ENCODE data around the gene ANKRD52.

The ANKRD52 gene

GRCh38 chr12:56234746-56235436 is 23.3 kb downstream of the ANKRD52 start:
- no peak for DNase-seq (ENCODE audit: low spot score)
- no peak for TF ChIP-seq CTCF (IDR thresholded peaks at IDR 0.05; ENCODE audit: extremely low read depth, missing control alignments)

GRCh38 chr12:56231184-56231582 is 27.0 kb downstream of the ANKRD52 start:
- no peak for TF ChIP-seq CTCF (IDR thresholded peaks at IDR 0.05; ENCODE audit: extremely low read depth, missing control alignments)
- DNase-seq (ENCODE audit: low spot score), result no peak

- no peak for TF ChIP-seq CTCF (IDR thresholded peaks at IDR 0.05; ENCODE audit: extremely low read depth, missing control alignments)
- DNase-seq (ENCODE audit: low spot score), result no peak
These were observed 27.6 kb downstream of the ANKRD52 start for GRCh38 chr12:56230432-56231183.

GRCh38 chr12:56229916-56230431 is 28.2 kb downstream of the ANKRD52 start, which contains the start of gene SLC39A5:
Gene SLC39A5, plus strand, starts transcription at chr12:56230051. Its CDS starts 1,224 bp downstream, at chr12:56231275.
- DNase-seq (ENCODE audit: low spot score), result no peak
- no peak for TF ChIP-seq CTCF (IDR thresholded peaks at IDR 0.05; ENCODE audit: extremely low read depth, missing control alignments)

GRCh38 chr12:56229082-56229481 is 29.1 kb downstream of the ANKRD52 start:
- no peak for TF ChIP-seq CTCF (IDR thresholded peaks at IDR 0.05; ENCODE audit: extremely low read depth, missing control alignments)
- no peak for DNase-seq (ENCODE audit: low spot score)

GRCh38 chr12:56224954-56225353 is 33.2 kb downstream of the ANKRD52 start:
- TF ChIP-seq CTCF (IDR thresholded peaks at IDR 0.05; ENCODE audit: extremely low read depth, missing control alignments), result no peak
- DNase-seq (ENCODE audit: low spot score), result peak; percentile 15

- peak; percentile 98 for DNase-seq (ENCODE audit: low spot score)
- TF ChIP-seq CTCF (IDR thresholded peaks at IDR 0.05; ENCODE audit: extremely low read depth, missing control alignments), result peak; percentile 74
These were observed 34.0 kb downstream of the ANKRD52 start, which contains the start of gene NABP2 for GRCh38 chr12:56224102-56224701. Gene NABP2, plus strand, starts transcription at chr12:56224342. Its CDS starts 515 bp downstream, at chr12:56224857.
